CD4-positive, alpha-beta memory T cell (primary cell): ENCODE measurements around the gene MYOZ2. TPM values are rescaled to one million over a fixed set of nuclear protein-coding genes. Genes with fewer than 3 reads are reported as not detected.
A peak's percentile ranks its signal among the peaks of the same experiment; 100 is the strongest.

ENCODE experiments used
- CTCF ChIA-PET: fragments of 350-600 bp; sonication (Branson Sonifier 250); formaldehyde crosslinking; loops from one replicate; lab custom pipeline; 2021; ENCODE audit warnings: inconsistent platforms; ENCODE audit not compliant: partially characterized antibody; lab: Charles Lee
- POLR2A ChIA-PET: fragments of 350-600 bp; sonication (Branson Sonifier 250); formaldehyde crosslinking; loops from one replicate; lab custom pipeline; 2021; ENCODE audit not compliant: partially characterized antibody; lab: Charles Lee
- DNase-seq, 5 donors: peaks; one replicate each; pipeline versions ENCODE4 v3.0.0 to v3.0.0-alpha.2; 2020 to 2022; ENCODE audit warnings: mixed read lengths in 1 of 5
- H3K27ac ChIP-seq: one replicate; pipeline ENCODE4 v1.7.0; 2013; ENCODE audit warnings: low read depth, low read length
- H3K27me3 ChIP-seq: 2 replicates; pipeline ENCODE4 v1.7.0; 2013; ENCODE audit warnings: mild to moderate bottlenecking, low read length, moderate library complexity; ENCODE audit not compliant: insufficient read depth
- H3K36me3 ChIP-seq: 2 replicates; pipeline ENCODE4 v1.7.0; 2013; ENCODE audit warnings: mild to moderate bottlenecking, low read length, moderate library complexity; ENCODE audit not compliant: insufficient read depth
- H3K4me1 ChIP-seq: 2 replicates; pipeline ENCODE4 v1.7.0; 2013; ENCODE audit warnings: mild to moderate bottlenecking, low read length, moderate library complexity; ENCODE audit not compliant: insufficient read depth
- H3K4me3 ChIP-seq, 2 donors: one replicate each; pipeline ENCODE4 v1.7.0; 2013; ENCODE audit warnings: low read length in 2 of 2, mild to moderate bottlenecking in 1 of 2
- H3K9me3 ChIP-seq, 2 donors: one replicate each; pipeline ENCODE4 v1.7.0; 2013; ENCODE audit warnings: low read length in 2 of 2, control low read depth in 1 of 2; ENCODE audit not compliant: control insufficient read depth in 1 of 2
- H3K27ac Mint-ChIP-seq, 7 donors: one replicate each; pipeline ENCODE4 v1.8.0; 2020 to 2021; ENCODE audit warnings: mixed read lengths in 7 of 7, mild to moderate bottlenecking in 6 of 7, inconsistent platforms in 3 of 7, moderate library complexity in 3 of 7
- H3K27me3 Mint-ChIP-seq, 2 donors: one replicate each; pipeline ENCODE4 v1.8.0; 2020 to 2021; ENCODE audit warnings: mixed read lengths in 2 of 2
- H3K36me3 Mint-ChIP-seq, 2 donors: one replicate each; pipeline ENCODE4 v1.8.0; 2020 to 2021; ENCODE audit warnings: mixed read lengths in 2 of 2, inconsistent platforms in 1 of 2, mild to moderate bottlenecking in 1 of 2
- H3K4me1 Mint-ChIP-seq, 4 donors: one replicate each; pipeline ENCODE4 v1.8.0; 2020 to 2021; ENCODE audit warnings: mixed read lengths in 4 of 4, mild to moderate bottlenecking in 1 of 4
- H3K4me3 Mint-ChIP-seq, 8 donors: one replicate each; pipeline ENCODE4 v1.8.0; 2020 to 2021; ENCODE audit warnings: mixed read lengths in 8 of 8, mild to moderate bottlenecking in 7 of 8, moderate library complexity in 6 of 8, inconsistent platforms in 3 of 8
- H3K9me3 Mint-ChIP-seq, 8 donors: one replicate each; pipeline ENCODE4 v1.8.0; 2020 to 2021; ENCODE audit warnings: mixed read lengths in 8 of 8, mild to moderate bottlenecking in 5 of 8, inconsistent platforms in 3 of 8, moderate library complexity in 1 of 8
- intact Hi-C: fragments of 100-400 bp; cut with micrococcal nuclease; formaldehyde crosslinking; loops from one replicate; pipeline ENCODE4 v1.15.1; 2023
- polyA plus RNA-seq, 2 donors: library from polyadenylated mRNA; unstranded; fragments of 300-500 nt; fragmentation: Illumina TruSeq; gene quantifications; one replicate each; pipeline ENCODE4 v1.2.3, GENCODE V29; 2021
- total RNA-seq, 2 experiments: library from RNA; stranded (reverse); gene quantifications; one replicate each; pipeline ENCODE4 v1.2.3, GENCODE V29; 2021

The MYOZ2 gene
- total and polyA plus RNA-seq, 4 experiments from 2014 or later = not detected

- Mint-ChIP-seq H3K9me3 (peaks cover 0 to 3% (median 0%) of the 10 kb centered on the region in 8 donors), H3K27me3 (no peaks in the 10 kb centered on the region), H3K27ac (peak overlapping the region in 3 of 7 donors; percentile 24 to 57 (median 39)), H3K4me3 (no peak overlapping the region), H3K4me1 (peaks cover 44 to 59% (median 51%) of the 10 kb centered on the region in 4 donors), H3K36me3 (peaks cover 29 to 33% of the 10 kb centered on the region in 2 donors)
- POLR2A ChIA-PET = no interaction called here
- H3K27me3 ChIP-seq = no peaks in the 10 kb centered on the region
- no peaks in the 10 kb centered on the region for H3K36me3 ChIP-seq
- intact Hi-C loops = no loop called here
- no peak for DNase-seq
- H3K9me3 ChIP-seq = no peaks in the 10 kb centered on the region
- H3K4me3 ChIP-seq = no peak overlapping the region
- H3K4me1 ChIP-seq = peaks cover 17% of the 10 kb centered on the region
- H3K27ac ChIP-seq = no peak overlapping the region
- CTCF ChIA-PET = no interaction called here
Measured at GRCh38 chr4:119231491-119231890, 95.9 kb downstream of the MYOZ2 start.

DNA sequence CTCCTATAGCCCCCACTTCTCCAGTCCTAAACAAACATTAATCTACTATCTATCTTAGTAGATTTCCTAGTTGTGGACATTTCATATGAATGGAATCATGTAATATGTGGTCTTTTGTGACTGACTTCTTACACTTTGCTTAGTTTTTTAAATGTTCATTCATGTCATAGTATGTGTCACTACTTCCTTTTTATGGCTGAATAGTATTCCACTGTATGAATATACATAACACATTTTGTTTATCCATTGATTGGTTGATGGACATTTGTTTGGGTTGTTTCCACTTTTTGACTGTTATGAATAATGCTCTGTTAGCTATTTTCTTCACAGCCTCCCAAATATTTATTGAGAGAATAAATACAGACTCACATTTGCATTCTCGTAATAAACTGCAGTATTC lies 96.7 kb downstream of the MYOZ2 start:
- ChIA-PET CTCF (interaction anchor here (1.0 kb wide), 1 partner anchor 19 kb away, joined by 3 read pairs; the partner anchor contains the start of gene USP53), POLR2A (interaction anchor here (0.5 kb wide), 1 partner anchor 48 kb away, joined by 4 read pairs; no protein-coding TSS in a partner anchor)

DNA sequence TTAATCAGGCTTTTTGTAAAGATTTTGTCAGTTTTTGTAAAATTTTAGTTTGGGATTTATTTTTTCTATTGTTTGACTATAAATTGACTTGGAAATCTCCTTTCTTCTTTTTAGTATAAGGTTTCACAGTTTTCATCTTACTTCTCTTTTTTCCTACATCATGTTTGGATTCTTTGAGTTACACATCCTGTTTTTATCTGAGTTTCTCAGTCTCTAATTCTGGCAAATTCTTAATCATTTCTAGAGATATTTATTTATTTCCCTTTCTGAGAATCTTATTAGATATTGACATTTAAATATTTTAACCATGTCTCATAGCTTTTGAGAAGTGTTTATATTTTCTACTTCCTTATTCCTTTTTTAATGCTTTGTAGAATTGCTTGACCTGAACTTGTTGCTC lies 97.6 kb downstream of the MYOZ2 start:
- Histone ChIP-seq H3K4me3 (no peak overlapping the region), H3K27ac (no peak overlapping the region), H3K36me3 (no peaks in the 10 kb centered on the region), H3K9me3 (no peaks in the 10 kb centered on the region), H3K4me1 (peaks cover 29% of the 10 kb centered on the region), H3K27me3 (no peaks in the 10 kb centered on the region)
- Mint-ChIP-seq H3K9me3 (peaks cover 0 to 3% (median 0%) of the 10 kb centered on the region in 8 donors), H3K36me3 (peaks cover 33 to 36% of the 10 kb centered on the region in 2 donors), H3K4me3 (peak overlapping the region in 1 of 8 donors; percentile 43), H3K4me1 (peaks cover 53 to 70% (median 60%) of the 10 kb centered on the region in 4 donors), H3K27ac (peak overlapping the region in 2 of 7 donors; percentile 1 to 62), H3K27me3 (no peaks in the 10 kb centered on the region)
- CTCF ChIA-PET = no interaction called here
- DNase-seq = no peak
- POLR2A ChIA-PET = interaction anchor here (1.4 kb wide), 1 partner anchor 21 kb away, joined by 4 read pairs; the partner anchor contains the start of gene USP53
- intact Hi-C loops = no loop called here

More for the DNA sequence above, 96.7 kb downstream of the MYOZ2 start:
- Histone ChIP-seq H3K27ac (no peak overlapping the region), H3K4me1 (peaks cover 20% of the 10 kb centered on the region), H3K36me3 (no peaks in the 10 kb centered on the region), H3K27me3 (no peaks in the 10 kb centered on the region), H3K4me3 (no peak overlapping the region), H3K9me3 (no peaks in the 10 kb centered on the region)
- H3K4me1 Mint-ChIP-seq = peaks cover 46 to 66% (median 57%) of the 10 kb centered on the region in 4 donors
- DNase-seq = no peak
- no peak overlapping the region for H3K4me3 Mint-ChIP-seq
- intact Hi-C loops = no loop called here
- H3K27me3 Mint-ChIP-seq = no peaks in the 10 kb centered on the region
- peaks cover 0 to 3% (median 0%) of the 10 kb centered on the region in 8 donors for H3K9me3 Mint-ChIP-seq
- peaks cover 32 to 38% of the 10 kb centered on the region in 2 donors for H3K36me3 Mint-ChIP-seq
- no peak overlapping the region for H3K27ac Mint-ChIP-seq

DNA sequence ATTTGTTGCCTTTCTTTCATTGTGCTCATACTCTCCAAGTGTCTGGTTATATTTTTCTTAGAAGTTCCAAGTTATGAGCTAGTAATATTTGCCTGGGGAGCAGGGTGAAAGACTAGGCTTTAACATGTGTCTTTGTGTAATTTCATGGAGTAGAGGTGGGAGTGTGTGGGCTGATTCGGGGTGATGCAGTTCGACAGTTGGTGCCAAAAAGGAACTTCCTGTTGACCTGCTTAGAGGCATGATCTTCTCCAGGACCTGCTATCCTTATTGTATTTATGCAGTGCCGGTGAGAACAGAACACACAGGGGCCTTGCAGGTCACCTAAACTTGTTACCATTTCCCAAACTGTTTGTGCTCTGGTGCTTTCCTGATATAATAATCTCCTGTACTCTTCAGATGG lies 98.1 kb downstream of the MYOZ2 start:
- H3K4me1 Mint-ChIP-seq = peaks cover 51 to 69% (median 58%) of the 10 kb centered on the region in 4 donors
- Histone ChIP-seq H3K4me3 (no peak overlapping the region), H3K27me3 (no peaks in the 10 kb centered on the region), H3K9me3 (no peaks in the 10 kb centered on the region), H3K4me1 (peaks cover 30% of the 10 kb centered on the region), H3K27ac (no peak overlapping the region), H3K36me3 (no peaks in the 10 kb centered on the region)
- H3K9me3 Mint-ChIP-seq = peaks cover 0 to 3% (median 0%) of the 10 kb centered on the region in 8 donors
- H3K27me3 Mint-ChIP-seq = no peaks in the 10 kb centered on the region
- H3K4me3 Mint-ChIP-seq = peak overlapping the region in 6 of 8 donors; percentile 0 to 69 (median 32)
- intact Hi-C loops = no loop called here
- peak in 1 of 5 donors; percentile 6 for DNase-seq
- H3K27ac Mint-ChIP-seq = peak overlapping the region in 3 of 7 donors; percentile 1 to 53 (median 26)
- ChIA-PET POLR2A (interaction anchor here (1.4 kb wide), 1 partner anchor 21 kb away, joined by 4 read pairs; the partner anchor contains the start of gene USP53), CTCF (no interaction called here)
- peaks cover 36 to 37% of the 10 kb centered on the region in 2 donors for H3K36me3 Mint-ChIP-seq

DNA sequence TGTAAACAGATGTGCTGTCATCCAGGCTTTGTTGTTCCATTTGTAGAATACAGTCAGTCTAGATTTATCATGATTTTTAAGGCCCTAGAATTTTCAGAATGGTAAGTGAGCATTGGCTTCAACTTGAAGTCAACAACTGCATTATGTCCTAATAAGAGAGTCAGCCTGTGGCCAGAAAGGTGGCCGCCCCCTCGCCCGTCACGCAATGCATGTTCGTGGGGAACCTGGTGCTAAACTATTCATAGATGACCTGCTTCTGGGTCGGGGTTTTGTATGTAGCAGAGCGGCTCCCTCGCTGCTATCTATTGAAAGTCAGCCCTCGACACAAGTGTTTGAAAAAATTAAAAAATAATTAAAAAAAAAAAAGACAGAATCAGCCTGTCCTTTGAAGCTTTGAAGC lies 101.6 kb downstream of the MYOZ2 start:
- H3K27ac ChIP-seq = no peak overlapping the region
- Mint-ChIP-seq H3K4me3 (no peak overlapping the region), H3K27me3 (no peaks in the 10 kb centered on the region), H3K9me3 (peaks cover 0 to 2% (median 0%) of the 10 kb centered on the region in 8 donors), H3K27ac (no peak overlapping the region), H3K4me1 (peaks cover 35 to 52% (median 40%) of the 10 kb centered on the region in 4 donors), H3K36me3 (peaks cover 35 to 37% of the 10 kb centered on the region in 2 donors)
- H3K4me1 ChIP-seq = peaks cover 30% of the 10 kb centered on the region
- ChIA-PET CTCF (interaction anchor here (1.3 to 1.5 kb wide), 2 partner anchors 22 to 24 kb away, joined by 4 read pairs; partner anchors contain the start of gene USP53), POLR2A (interaction anchor here (1.0 kb wide), 1 partner anchor 147 kb away, joined by 4 read pairs; no protein-coding TSS in a partner anchor)
- no peak overlapping the region for H3K4me3 ChIP-seq
- H3K27me3 ChIP-seq = no peaks in the 10 kb centered on the region
- intact Hi-C loops = no loop called here
- H3K9me3 ChIP-seq = no peaks in the 10 kb centered on the region
- H3K36me3 ChIP-seq = peaks cover 7% of the 10 kb centered on the region
- no peak for DNase-seq

Other genes with a start within 250 kb of the MYOZ2 start
- gene SYNPO2, start 247.0 kb upstream of the MYOZ2 start, total RNA-seq = 1 to 10 TPM; 1.3 to 1.4 TPM
- gene SYNPO2, start 247.0 kb upstream of the MYOZ2 start, polyA plus RNA-seq = under 1 TPM; 0.04 to 0.34 TPM
- 10 to 100 TPM; 27.9 to 28.9 TPM for gene USP53, start 76.9 kb downstream of the MYOZ2 start, total RNA-seq
- 10 to 100 TPM in 1 of 2 donors, 1 to 10 TPM in 1; 5.3 to 15.0 TPM for gene USP53, start 76.9 kb downstream of the MYOZ2 start, polyA plus RNA-seq
- gene FABP2, start 186.3 kb downstream of the MYOZ2 start, total RNA-seq = not detected
- under 1 TPM in 1 of 2 donors, not detected in 1; 0.21 TPM for gene FABP2, start 186.3 kb downstream of the MYOZ2 start, polyA plus RNA-seq